HCT116 (cell line): ENCODE results near the gene MANBA. TPM values are rescaled to one million over a fixed set of nuclear protein-coding genes. Genes with fewer than 3 reads are reported as not detected.

Experiments
- ATAC-seq: fragments of 200-7000 bp; cut with Tn5 transposase; 2 replicates; pipeline ENCODE4 v1.9.1; 2020; ENCODE audit warnings: mild to moderate bottlenecking, moderate library complexity
- BruUV-seq: library from RNA; stranded (reverse); fragments of 400-500 nt; replicated peaks from 2 replicates; lab custom pipeline; 2021; lab: Mats Ljungman, UMichigan
- CTCF ChIA-PET: fragments of 300-600 bp; sonication (Branson Sonifier 250); formaldehyde crosslinking; loops from one replicate; lab custom pipeline; 2021; ENCODE audit warnings: antibody characterized with exemption; lab: Charles Lee
- POLR2A ChIA-PET: fragments of 300-600, 350-600 bp; sonication (Branson Sonifier 250); formaldehyde crosslinking; loops from one replicate; lab custom pipeline; 2021; ENCODE audit warnings: antibody characterized with exemption; lab: Charles Lee
- RAD21 ChIA-PET, 2 experiments: fragments of 300-600 bp; sonication (Branson Sonifier 250); formaldehyde crosslinking; loops; one replicate each; lab custom pipeline; 2023; ENCODE audit warnings: low total read pairs in 2 of 2; ENCODE audit not compliant: uncharacterized antibody in 2 of 2, unreplicated experiment in 2 of 2, low non-redundant PET in 1 of 2; lab: Charles Lee
- DNase-seq: peaks from one replicate; pipeline ENCODE4 v3.0.0-alpha.2; 2010; ENCODE audit warnings: low read depth, low spot score
- H2AFZ ChIP-seq: fragments of 200-600 bp; shearing (Covaris generic), sonication (generic); 2 replicates; pipeline ENCODE4 v1.6.1; 2017; ENCODE audit warnings: low read depth, mixed run types, mixed read lengths, antibody characterized with exemption, low read length; ENCODE audit not compliant: poor library complexity, severe bottlenecking
- H3K27ac ChIP-seq: 2 replicates; pipeline ENCODE4 v1.5.1; 2012; ENCODE audit warnings: low read depth, low read length
- H3K27me3 ChIP-seq: fragments of 200-600 bp; sonication (generic); 2 replicates; pipeline ENCODE4 v1.6.1; 2016; ENCODE audit warnings: mixed run types, low read length, mixed read lengths; ENCODE audit not compliant: insufficient read depth
- H3K36me3 ChIP-seq, 2 experiments: fragments of 200-500 bp in 1 of 2; fragments of 200-600 bp in 1 of 2; sonication (Bioruptor generic) in 1 of 2; sonication (generic) in 1 of 2; 2 replicates each; pipeline versions ENCODE4 v1.5.1 to v1.6.1; 2014 to 2016; ENCODE audit warnings: low read length in 2 of 2, inconsistent platforms in 1 of 2, mixed read lengths in 1 of 2, mixed run types in 1 of 2; ENCODE audit not compliant: insufficient read depth in 2 of 2, control insufficient read depth in 1 of 2
- H3K4me1 ChIP-seq, 2 experiments: fragments of 200-600 bp in 1 of 2; sonication (generic) in 1 of 2; 2 replicates each; pipeline versions ENCODE4 v1.5.1 to v1.6.1; 2012 to 2017; ENCODE audit warnings: low read length in 2 of 2, inconsistent platforms in 1 of 2, mild to moderate bottlenecking in 1 of 2, mixed read lengths in 1 of 2, mixed run types in 1 of 2, moderate library complexity in 1 of 2; ENCODE audit not compliant: insufficient read depth in 2 of 2, control insufficient read depth in 1 of 2
- H3K4me2 ChIP-seq: fragments of 200-600 bp; sonication (generic); 2 replicates; pipeline ENCODE4 v1.6.1; 2017; ENCODE audit warnings: mixed run types, low read length, mixed read lengths
- H3K4me3 ChIP-seq, 2 experiments: fragments of 200-600 bp in 1 of 2; sonication (generic) in 1 of 2; replicated peaks in 1 of 2; 2 replicates each; pipeline ENCODE4 v1.5.1; 2011 to 2016; ENCODE audit warnings: low read length in 2 of 2, control low read depth in 1 of 2, low read depth in 1 of 2, mild to moderate bottlenecking in 1 of 2, mixed read lengths in 1 of 2, mixed run types in 1 of 2
- H3K79me2 ChIP-seq: fragments of 200-600 bp; sonication (generic); 2 replicates; pipeline ENCODE4 v1.6.1; 2017; ENCODE audit warnings: mild to moderate bottlenecking, mixed run types, low read length, moderate library complexity, mixed read lengths; ENCODE audit not compliant: insufficient read depth
- H3K9ac ChIP-seq: fragments of 200-600 bp; sonication (generic); 2 replicates; pipeline ENCODE4 v1.6.1; 2016; ENCODE audit warnings: low read length, mixed read lengths
- H3K9me2 ChIP-seq: fragments of 200-600 bp; sonication (generic), shearing (Covaris generic); 2 replicates; pipeline ENCODE4 v1.6.1; 2017; ENCODE audit warnings: mixed run types, mild to moderate bottlenecking, moderate library complexity; ENCODE audit not compliant: insufficient read depth
- H3K9me3 ChIP-seq, 2 experiments: fragments of 200-500 bp in 1 of 2; fragments of 200-600 bp in 1 of 2; sonication (Bioruptor generic) in 1 of 2; sonication (generic) in 1 of 2; 2 replicates each; pipeline ENCODE4 v1.6.1; 2014 to 2017; ENCODE audit warnings: low read length in 2 of 2, mixed read lengths in 2 of 2, inconsistent platforms in 1 of 2, low read depth in 1 of 2, mild to moderate bottlenecking in 1 of 2, mixed run types in 1 of 2, moderate library complexity in 1 of 2; ENCODE audit not compliant: control insufficient read depth in 1 of 2, insufficient read depth in 1 of 2
- H4K20me1 ChIP-seq: fragments of 200-600 bp; sonication (generic), shearing (Covaris generic); 2 replicates; pipeline ENCODE4 v1.6.1; 2017; ENCODE audit warnings: mixed run types, mild to moderate bottlenecking, moderate library complexity; ENCODE audit not compliant: insufficient read depth
- CBX3 ChIP-seq: IDR thresholded peaks from 2 replicates; pipeline ENCODE4 v1.6.1; 2012; ENCODE audit warnings: low read depth
- CEBPB ChIP-seq: IDR thresholded peaks from 2 replicates; pipeline ENCODE4 v1.6.1; 2012; ENCODE audit warnings: low read depth
- EGR1 ChIP-seq: IDR thresholded peaks from 2 replicates; pipeline ENCODE4 v1.6.1; 2012; ENCODE audit warnings: low read depth
- RAD21 ChIP-seq: IDR thresholded peaks from 2 replicates; pipeline ENCODE4 v1.6.1; 2012; ENCODE audit warnings: low read depth, mild to moderate bottlenecking
- SIN3A ChIP-seq: IDR thresholded peaks from 2 replicates; pipeline ENCODE4 v1.6.1; 2012; ENCODE audit warnings: low read depth
- TCF7L2 ChIP-seq: IDR thresholded peaks from 2 replicates; pipeline ENCODE4 v1.7.0; 2011; ENCODE audit warnings: borderline replicate concordance, inconsistent platforms; ENCODE audit not compliant: insufficient read depth, insufficient read length; ENCODE audit errors: extremely low read depth
- YY1 ChIP-seq: IDR thresholded peaks from 2 replicates; pipeline ENCODE4 v1.6.1; 2011; ENCODE audit warnings: low read length, low read depth, moderate library complexity, mild to moderate bottlenecking; ENCODE audit not compliant: insufficient replicate concordance; ENCODE audit errors: extremely low read depth
- ZFX ChIP-seq: fragments of 450-650 bp; IDR thresholded peaks from 2 replicates; pipeline ENCODE4 v1.6.1; 2017
- intact Hi-C: fragments of 100-400 bp; cut with micrococcal nuclease; formaldehyde crosslinking; loops from 2 replicates; pipeline ENCODE4 v1.10.0; 2022
- total RNA-seq: library from RNA; stranded (reverse); gene quantifications from one replicate; pipeline ENCODE4 v1.2.1, GENCODE V29; 2021; ENCODE audit not compliant: unreplicated experiment

Gene MANBA
- total RNA-seq, 1 experiment from 2014 or later: 21.3 TPM

- Histone ChIP-seq H3K4me3 (no peak overlapping the region), H2AFZ (no peak overlapping the region), H3K9me3 (no peaks in the 10 kb centered on the region), H3K79me2 (no peaks in the 10 kb centered on the region), H3K36me3 (peaks cover 2 to 12% of the 10 kb centered on the region in 2 experiments; a peak in 3 of 4 replicates), H4K20me1 (0 out of 2 replicates have a peak, but pooled peaks cover 2% of the 10 kb centered on the region), H3K27ac (no peak overlapping the region), H3K27me3 (no peaks in the 10 kb centered on the region), H3K9ac (no peak overlapping the region), H3K4me1 (no peaks in the 10 kb centered on the region), H3K4me2 (no peak overlapping the region), H3K9me2 (no peaks in the 10 kb centered on the region)
- intact Hi-C loops: no loop called here
- BruUV-seq: no TSS peak
- DNase-seq: no peak
- ChIA-PET POLR2A (no interaction called here), RAD21 (no interaction called here), CTCF (interaction anchor here (1.1 kb wide), 1 partner anchor 22 kb away, joined by 3 read pairs; no protein-coding TSS in a partner anchor)
- TF ChIP-seq TCF7L2: no peak
- TF ChIP-seq ZFX: no peak
- no peak for TF ChIP-seq YY1
- TF ChIP-seq CBX3: no peak
- no peak for TF ChIP-seq CEBPB
- TF ChIP-seq SIN3A: no peak
- ATAC-seq: no peak
Observed at GRCh38 chr4:102598762-102599374, 161.9 kb downstream of the MANBA start.

- Histone ChIP-seq H3K9ac (no peak overlapping the region), H2AFZ (no peak overlapping the region), H3K9me3 (no peaks in the 10 kb centered on the region), H4K20me1 (0 out of 2 replicates have a peak, but pooled peaks cover 2% of the 10 kb centered on the region), H3K27ac (no peak overlapping the region)
- POLR2A ChIA-PET: no interaction called here
- RAD21 ChIA-PET: no interaction called here
- no TSS peak for BruUV-seq
- intact Hi-C loops: no loop called here
- TF ChIP-seq RAD21 (no peak), EGR1 (no peak)
- TF ChIP-seq, all 23 proteins: peak for 0
- no peak overlapping the region for H3K4me3 ChIP-seq
- CTCF ChIA-PET: no interaction called here
- H3K4me1 ChIP-seq: no peaks in the 10 kb centered on the region
- no peak for ATAC-seq
- H3K4me2 ChIP-seq: no peak overlapping the region
- H3K36me3 ChIP-seq: peaks cover 2 to 12% of the 10 kb centered on the region in 2 experiments; a peak in 3 of 4 replicates
- no peaks in the 10 kb centered on the region for H3K27me3 ChIP-seq
- no peaks in the 10 kb centered on the region for H3K79me2 ChIP-seq
- DNase-seq: no peak
- H3K9me2 ChIP-seq: no peaks in the 10 kb centered on the region
Observed at GRCh38 chr4:102598086-102598761, 162.5 kb downstream of the MANBA start.
